GM10248 (cell line): ENCODE results near the gene SGPP2.

Source experiments
- CTCF ChIA-PET: fragments of 300-600 bp; sonication (Branson Sonifier 250); formaldehyde crosslinking; extraction: SDS; loops from one replicate; lab custom pipeline; 2021; ENCODE audit warnings: antibody characterized with exemption; lab: Yijun Ruan, JAX
- POLR2A ChIA-PET: fragments of 350-650 bp; sonication (Branson Sonifier 250); formaldehyde crosslinking; extraction: SDS; loops from one replicate; lab custom pipeline; 2020; ENCODE audit warnings: antibody characterized with exemption; lab: Yijun Ruan, JAX
- DNase-seq: peaks from one replicate; pipeline ENCODE4 v3.0.0; 2012; ENCODE audit errors: extremely low spot score
- TF ChIP-seq, protein P1 (sequence below): IDR thresholded peaks from 2 replicates; pipeline ENCODE4 v1.5.1; 2012; ENCODE audit warnings: mild to moderate bottlenecking, low read depth; ENCODE audit errors: extremely low read depth, missing control alignments, control extremely low read depth

The SGPP2 gene

DNA sequence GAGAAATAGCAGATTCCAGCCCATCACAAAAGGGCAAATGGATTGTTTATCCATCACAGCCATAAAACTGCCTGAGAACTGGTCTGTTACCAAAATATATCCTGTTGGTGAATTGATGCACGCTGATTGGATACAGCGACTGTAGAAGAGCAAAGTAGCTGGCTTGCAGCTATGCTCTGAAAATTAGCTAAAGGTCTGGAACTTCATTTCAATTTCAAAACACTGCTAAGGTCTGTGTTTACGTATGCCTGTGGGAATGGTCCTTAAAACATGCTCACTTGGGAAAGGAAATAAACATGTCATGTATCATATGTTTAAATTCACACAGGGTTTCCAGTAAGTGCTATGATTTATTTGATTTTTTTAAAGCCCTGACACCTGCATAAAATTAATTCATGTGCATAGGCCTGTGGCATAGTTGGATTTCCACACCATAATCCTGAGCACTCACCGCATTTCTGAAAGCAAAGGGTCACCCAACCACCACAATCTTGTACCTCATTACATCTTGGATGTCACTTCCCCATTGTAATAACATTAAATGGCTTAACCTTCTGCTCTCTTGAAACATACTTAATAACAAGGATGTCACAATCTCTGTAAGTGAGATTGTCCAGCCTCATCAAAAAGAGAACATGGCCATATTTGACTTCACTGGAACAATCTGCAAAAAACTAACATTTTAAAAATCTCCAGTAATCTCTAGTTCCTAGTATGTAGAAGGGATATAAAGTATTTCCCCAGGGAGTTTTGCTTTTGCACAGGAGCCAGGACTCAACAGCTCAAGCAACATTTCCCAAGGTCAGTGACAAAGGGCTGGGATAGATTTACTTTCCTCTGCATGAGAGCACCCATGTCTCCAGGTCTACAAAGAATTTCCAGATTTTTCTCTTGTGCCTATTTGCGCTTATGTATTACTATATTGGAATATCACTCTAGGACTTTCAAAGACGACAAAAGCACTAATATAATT is 121.8 kb downstream of the SGPP2 start:
- TF ChIP-seq, protein P1, sequence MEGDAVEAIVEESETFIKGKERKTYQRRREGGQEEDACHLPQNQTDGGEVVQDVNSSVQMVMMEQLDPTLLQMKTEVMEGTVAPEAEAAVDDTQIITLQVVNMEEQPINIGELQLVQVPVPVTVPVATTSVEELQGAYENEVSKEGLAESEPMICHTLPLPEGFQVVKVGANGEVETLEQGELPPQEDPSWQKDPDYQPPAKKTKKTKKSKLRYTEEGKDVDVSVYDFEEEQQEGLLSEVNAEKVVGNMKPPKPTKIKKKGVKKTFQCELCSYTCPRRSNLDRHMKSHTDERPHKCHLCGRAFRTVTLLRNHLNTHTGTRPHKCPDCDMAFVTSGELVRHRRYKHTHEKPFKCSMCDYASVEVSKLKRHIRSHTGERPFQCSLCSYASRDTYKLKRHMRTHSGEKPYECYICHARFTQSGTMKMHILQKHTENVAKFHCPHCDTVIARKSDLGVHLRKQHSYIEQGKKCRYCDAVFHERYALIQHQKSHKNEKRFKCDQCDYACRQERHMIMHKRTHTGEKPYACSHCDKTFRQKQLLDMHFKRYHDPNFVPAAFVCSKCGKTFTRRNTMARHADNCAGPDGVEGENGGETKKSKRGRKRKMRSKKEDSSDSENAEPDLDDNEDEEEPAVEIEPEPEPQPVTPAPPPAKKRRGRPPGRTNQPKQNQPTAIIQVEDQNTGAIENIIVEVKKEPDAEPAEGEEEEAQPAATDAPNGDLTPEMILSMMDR, result no peak
- POLR2A ChIA-PET, result interaction anchor here (0.6 kb wide), 1 partner anchor 379 kb away, joined by 4 read pairs; no protein-coding TSS in a partner anchor
- CTCF ChIA-PET, result interaction anchor here (1.0 to 3.2 kb wide), 6 partner anchors 8 to 228 kb away, joined by 3 to 11 read pairs (median 6); no protein-coding TSS in a partner anchor
- DNase-seq, result no peak

DNA sequence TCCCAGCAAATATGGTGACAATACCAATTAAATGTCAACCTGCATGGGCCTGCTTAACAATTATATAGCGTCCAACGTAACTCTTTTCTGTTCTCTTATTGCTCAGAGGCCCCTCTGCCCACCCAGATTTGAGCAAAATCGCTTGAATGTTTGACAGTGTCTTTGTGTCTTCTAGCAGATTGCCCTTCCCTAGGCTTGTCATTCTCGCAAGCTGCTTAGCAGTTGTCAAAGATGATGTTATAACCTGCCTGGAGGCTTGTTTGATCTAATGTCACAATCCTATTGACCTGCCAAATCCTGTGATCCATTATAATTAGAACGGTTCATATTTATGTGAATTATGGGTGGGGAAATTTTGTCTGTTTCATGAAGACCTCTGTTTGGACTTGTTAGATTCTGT is 122.7 kb downstream of the SGPP2 start:
- POLR2A ChIA-PET, result interaction anchor here (0.6 kb wide), 1 partner anchor 378 kb away, joined by 4 read pairs; no protein-coding TSS in a partner anchor
- TF ChIP-seq, protein P1, result no peak
- CTCF ChIA-PET, result no interaction called here
- no peak for DNase-seq

DNA sequence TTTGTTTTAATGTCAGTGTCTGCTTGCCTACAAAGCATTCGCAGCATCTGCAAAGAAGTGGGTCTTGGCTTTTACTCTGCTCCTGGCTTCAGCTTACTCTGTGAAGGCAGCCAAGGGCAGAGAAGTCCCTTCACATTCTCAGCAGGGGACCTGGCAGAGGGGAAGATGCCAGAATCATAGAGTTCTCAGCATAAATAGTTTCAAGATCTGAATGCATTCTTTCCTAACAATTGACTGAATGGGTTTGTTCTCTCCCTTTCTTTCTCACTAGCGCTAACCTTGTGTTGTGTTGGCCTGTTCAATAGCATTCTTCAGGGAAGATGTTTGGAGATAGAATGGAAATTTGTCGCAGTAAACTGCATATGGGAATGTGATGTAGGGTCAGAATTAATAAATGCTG is 124.6 kb downstream of the SGPP2 start:
- POLR2A ChIA-PET, result no interaction called here
- TF ChIP-seq, protein P1, result no peak
- CTCF ChIA-PET, result interaction anchor here (2.6 kb wide), 1 partner anchor 231 kb away, joined by 10 read pairs; no protein-coding TSS in a partner anchor
- DNase-seq, result no peak

DNA sequence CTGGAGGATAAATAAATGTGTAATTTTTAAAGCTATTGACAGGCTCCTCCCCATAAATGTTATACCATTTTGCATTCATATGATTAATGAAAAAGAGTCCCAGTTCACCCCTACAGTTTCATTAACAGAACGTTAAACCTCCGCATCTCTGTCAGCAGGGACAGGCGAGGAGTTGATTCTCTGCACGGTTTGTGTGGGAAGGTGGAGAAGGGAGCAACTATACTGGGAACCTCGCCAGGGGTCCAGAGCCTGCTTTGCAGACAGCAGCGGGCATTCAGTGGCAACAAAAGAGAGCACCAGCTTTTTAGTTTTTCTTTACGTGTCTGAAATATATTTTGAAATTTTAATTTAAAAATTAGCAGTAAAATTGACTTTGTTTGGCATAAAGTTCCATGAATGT is 130.2 kb downstream of the SGPP2 start:
- ChIA-PET POLR2A (no interaction called here), CTCF (interaction anchor here (0.9 to 2.4 kb wide), 4 partner anchors 8 to 236 kb away, joined by 3 to 14 read pairs (median 6); a partner anchor contains a TSS)
- DNase-seq, result no peak
- TF ChIP-seq, protein P1, result no peak

DNA sequence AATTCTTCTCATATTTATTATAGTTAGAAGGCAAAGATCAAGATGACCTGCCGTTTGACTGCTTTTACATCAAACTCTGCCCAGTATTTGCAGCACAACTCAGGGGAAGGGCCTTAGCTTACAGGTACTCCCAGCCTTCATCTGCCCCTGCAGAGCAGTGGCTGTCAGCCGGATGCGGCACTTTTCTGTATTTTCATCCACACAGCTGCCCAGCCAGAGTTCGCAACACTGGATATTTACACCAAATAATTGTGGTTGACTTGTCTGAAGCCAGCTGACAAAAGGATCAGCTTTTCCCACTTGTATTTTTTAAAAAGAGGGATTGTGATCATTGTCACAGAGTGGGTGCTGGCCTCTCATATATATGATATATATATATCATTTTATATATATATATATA is 136.8 kb downstream of the SGPP2 start:
- no peak for DNase-seq
- TF ChIP-seq, protein P1, result no peak
- CTCF ChIA-PET, result interaction anchor here (0.9 to 9.9 kb wide), 19 partner anchors 10 to 537 kb away, joined by 3 to 155 read pairs (median 7); a partner anchor contains a TSS
- POLR2A ChIA-PET, result no interaction called here

DNA sequence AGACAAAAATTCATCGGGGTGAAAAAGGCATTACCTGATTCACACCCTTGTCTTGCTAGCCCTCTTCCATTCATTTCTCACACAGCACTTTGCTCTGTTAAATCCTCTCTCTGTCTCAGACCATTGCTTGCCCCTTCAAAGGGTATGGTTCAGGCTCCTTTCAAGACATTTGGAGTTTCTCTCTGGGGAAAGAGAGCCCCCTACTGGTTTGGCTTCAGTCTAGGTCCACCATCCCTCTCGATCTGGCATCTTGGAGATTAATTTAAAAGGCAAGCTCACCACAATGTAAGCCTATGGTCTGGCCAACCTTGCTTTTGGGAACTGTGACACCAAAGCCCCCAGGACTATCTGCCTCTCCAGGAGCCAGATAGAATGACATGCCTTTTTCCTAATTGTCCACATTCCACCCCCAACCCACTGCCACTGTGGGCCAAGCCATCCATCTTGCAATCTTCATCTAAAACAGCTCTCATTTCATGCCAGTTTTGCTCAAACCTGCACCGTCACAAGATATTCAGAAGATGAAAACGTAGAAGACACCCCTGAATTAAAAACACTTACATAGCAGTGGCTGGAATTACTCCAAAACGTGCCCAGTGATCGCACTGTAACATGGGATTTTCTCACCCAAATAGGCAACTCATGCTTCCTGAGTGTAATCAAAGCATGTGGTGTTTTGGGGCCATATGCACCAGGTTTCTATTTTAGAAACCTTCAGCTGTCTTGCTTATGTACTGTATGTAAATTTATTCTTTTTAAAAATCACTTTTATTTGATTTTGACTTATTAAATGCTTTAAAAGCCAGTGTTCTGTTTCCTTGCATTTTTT is 137.7 kb downstream of the SGPP2 start:
- TF ChIP-seq, protein P1, result peak; percentile 61
- ChIA-PET CTCF (interaction anchor here (0.6 to 9.9 kb wide), 45 partner anchors 8 to 538 kb away, joined by 3 to 155 read pairs (median 4); a partner anchor contains a TSS), POLR2A (no interaction called here)
- peak; percentile 73 for DNase-seq
